ENCODE results near the gene HIBCH. TPM values are rescaled to one million over a fixed set of nuclear protein-coding genes. Genes with fewer than 3 reads are reported as not detected.

HIBCH gene
- total and polyA plus RNA-seq, 2 of the 4 experiments (the other 2 are of a cell fraction), result 8.8 to 11.9 TPM

DNA sequence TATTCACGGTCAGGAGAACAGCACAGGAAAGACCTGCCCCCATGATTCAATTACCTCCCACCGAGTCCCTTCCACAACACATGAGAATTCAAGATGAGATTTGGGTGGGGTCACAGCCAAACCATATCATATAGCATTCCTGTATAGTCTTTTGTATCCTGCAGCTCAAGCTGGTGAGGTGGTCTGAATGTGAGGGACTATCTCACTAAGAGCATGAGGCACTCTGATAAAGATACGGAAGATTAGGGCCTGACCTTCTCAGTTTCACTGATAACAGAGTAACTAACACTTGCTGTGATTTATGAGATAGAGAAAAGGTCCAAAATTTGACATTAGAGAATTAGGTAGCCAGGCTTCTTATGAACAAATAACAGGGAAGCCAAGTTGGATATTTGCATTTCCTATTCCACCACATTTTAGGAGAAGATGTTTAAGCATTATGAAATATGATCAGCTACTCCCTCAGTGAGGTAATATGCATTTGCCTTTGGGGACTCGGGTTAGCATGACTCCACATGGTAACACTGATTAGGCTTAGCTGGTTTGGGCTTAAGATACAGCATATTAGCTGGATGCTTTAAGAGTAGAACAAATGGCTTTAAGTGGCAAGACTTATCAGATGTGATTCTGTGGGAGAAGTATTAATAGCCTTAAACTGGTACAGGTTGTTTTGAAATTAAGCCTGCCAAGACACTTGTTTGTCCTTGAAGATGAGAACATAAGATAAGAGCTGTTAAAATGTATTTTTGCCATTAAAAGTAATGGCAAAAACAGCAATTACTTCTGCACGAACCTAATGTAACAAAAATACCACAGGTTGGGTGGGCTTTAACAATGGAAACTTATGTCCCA is 150.2 kb downstream of the HIBCH start:
- intact Hi-C loops (cut with micrococcal nuclease), result no loop called here

More for the DNA sequence above, 150.2 kb downstream of the HIBCH start:
- no peak overlapping the region for H3K9ac ChIP-seq (ENCODE audit: low read depth, low read length)
- in situ Hi-C loops (cut with MboI; ENCODE audit: low sequenced_read_pairs), result no loop called here
- H4K20me1 ChIP-seq (ENCODE audit: insufficient read depth, low read length), result no peaks in the 10 kb centered on the region
- ATAC-seq (ENCODE audit: low read depth) (no peak), DNase-seq (no peak)
- H3K23ac ChIP-seq (ENCODE audit: low read depth, low read length), result no peak overlapping the region
- H2AFZ ChIP-seq (replicated peaks; ENCODE audit: low read length, poor library complexity), result no peak overlapping the region
- H3K9me3 ChIP-seq (ENCODE audit: control insufficient read depth, insufficient read depth, low read length), result peaks cover 2% of the 10 kb centered on the region
- H3K4ac ChIP-seq (ENCODE audit: low read depth, low read length), result no peak overlapping the region
- H2AK9ac ChIP-seq (replicated peaks; ENCODE audit: low read depth, low read length, poor library complexity), result no peak overlapping the region
- H2BK15ac ChIP-seq (ENCODE audit: low read depth, low read length), result no peak overlapping the region
- POLR2A ChIA-PET (ENCODE audit: unreplicated experiment), result no interaction called here
- H3K27ac ChIP-seq (ENCODE audit: insufficient read depth, low read length), result no peak overlapping the region
- H4K5ac ChIP-seq (ENCODE audit: low read depth, low read length), result no peak overlapping the region
- H3K56ac ChIP-seq (ENCODE audit: extremely low read depth, insufficient read depth, low read length), result no peak overlapping the region
- H3K4me3 ChIP-seq (ENCODE audit: insufficient read depth, low read depth, low read length), result no peak overlapping the region
- H2BK20ac ChIP-seq (ENCODE audit: low read depth, low read length), result no peak overlapping the region
- H4K8ac ChIP-seq (ENCODE audit: low read depth in 2 of 2, low read length in 2 of 2), result no peak overlapping the region
- H3K36me3 ChIP-seq (ENCODE audit: control insufficient read depth, insufficient read depth, low read length), result no peaks in the 10 kb centered on the region
- no CpG with 5 or more reads among the region's 5 CpGs for WGBS, 2 experiments (ENCODE audit: extremely low coverage in 2 of 2, insufficient read length in 1 of 2)
- H3K4me1 ChIP-seq (ENCODE audit: control insufficient read depth, insufficient read depth, low read length), result no peaks in the 10 kb centered on the region
- H3K27me3 ChIP-seq (ENCODE audit: control insufficient read depth, insufficient read depth, low read length), result no peaks in the 10 kb centered on the region
- TF ChIP-seq POLR2A (IDR thresholded peaks at IDR 0.05; ENCODE audit: low read depth, low read length), result no peak
- no peak for TF ChIP-seq CHD1 (IDR thresholded peaks at IDR 0.05; ENCODE audit: low read depth, low read length)
- TF ChIP-seq, protein P1, sequence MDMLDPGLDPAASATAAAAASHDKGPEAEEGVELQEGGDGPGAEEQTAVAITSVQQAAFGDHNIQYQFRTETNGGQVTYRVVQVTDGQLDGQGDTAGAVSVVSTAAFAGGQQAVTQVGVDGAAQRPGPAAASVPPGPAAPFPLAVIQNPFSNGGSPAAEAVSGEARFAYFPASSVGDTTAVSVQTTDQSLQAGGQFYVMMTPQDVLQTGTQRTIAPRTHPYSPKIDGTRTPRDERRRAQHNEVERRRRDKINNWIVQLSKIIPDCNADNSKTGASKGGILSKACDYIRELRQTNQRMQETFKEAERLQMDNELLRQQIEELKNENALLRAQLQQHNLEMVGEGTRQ (IDR thresholded peaks at IDR 0.05; ENCODE audit: low read depth, low read length), result no peak
- TF ChIP-seq BHLHE40 (IDR thresholded peaks at IDR 0.05; ENCODE audit: low read depth, low read length), result no peak
- no peak for TF ChIP-seq RAD21 (IDR thresholded peaks at IDR 0.05; ENCODE audit: low read length)
- TF ChIP-seq CEBPB (IDR thresholded peaks at IDR 0.05; ENCODE audit: low read depth, low read length), result no peak
- no peak for TF ChIP-seq MXI1 (IDR thresholded peaks at IDR 0.05; ENCODE audit: borderline replicate concordance, low read depth, low read length)
- TF ChIP-seq MAZ (IDR thresholded peaks at IDR 0.05; ENCODE audit: borderline replicate concordance, low read depth, low read length), result no peak
- no peak for TF ChIP-seq CTCF (conservative IDR thresholded peaks at IDR 0.05; ENCODE audit: low read depth, low read length)
- TF ChIP-seq RCOR1 (IDR thresholded peaks at IDR 0.05; ENCODE audit: insufficient replicate concordance, low read length), result no peak
- TF ChIP-seq SMC3 (IDR thresholded peaks at IDR 0.05; ENCODE audit: low read depth, low read length), result no peak
- no peak for TF ChIP-seq NFE2L2 (IDR thresholded peaks at IDR 0.05; ENCODE audit: low read depth, low read length)
- TF ChIP-seq RFX5 (IDR thresholded peaks at IDR 0.05; ENCODE audit: low read depth, low read length), result no peak
- no peak for TF ChIP-seq ELK1 (IDR thresholded peaks at IDR 0.05; ENCODE audit: borderline replicate concordance, low read depth, low read length)
- no peak for TF ChIP-seq MAFK (IDR thresholded peaks at IDR 0.05; ENCODE audit: low read depth, low read length)
- no peak for TF ChIP-seq FOS (IDR thresholded peaks at IDR 0.05; ENCODE audit: low read depth, low read length)
- dilution Hi-C loops (cut with HindIII; ENCODE audit: low sequenced_read_pairs, unreplicated experiment), result no loop called here
- H2BK5ac ChIP-seq (ENCODE audit: low read depth, low read length, poor library complexity, severe bottlenecking), result no peak overlapping the region
- H3K9me1 ChIP-seq (ENCODE audit: insufficient read depth, low read length), result no peaks in the 10 kb centered on the region
- H3K18ac ChIP-seq (ENCODE audit: low read depth, low read length), result no peak overlapping the region
- H4K91ac ChIP-seq (ENCODE audit: insufficient read depth, low read depth, low read length), result no peak overlapping the region
- BruUV-seq (replicated peaks), result no TSS peak
- H2BK120ac ChIP-seq (ENCODE audit: low read depth, low read length), result no peak overlapping the region
- no peak overlapping the region for H3K4me2 ChIP-seq (ENCODE audit: low read depth, low read length)
- H3K79me1 ChIP-seq (ENCODE audit: low read depth in 1 of 2, low read length in 2 of 2), result no peaks in the 10 kb centered on the region
- no peak overlapping the region for H3K14ac ChIP-seq (replicated peaks; ENCODE audit: low read depth, low read length)
- CTCF ChIA-PET, result no interaction called here
- no peak overlapping the region for H2AK5ac ChIP-seq (ENCODE audit: low read depth, low read length)
